Body of pancreas (tissue), 4 donors: ENCODE data around the gene TMEFF2.

Source experiments
- CTCF ChIP-seq, 7 experiments: fragments of 450-650 bp in 4 of 7; fragments of 200-600 bp in 3 of 7; sonication (generic) in 3 of 7; IDR thresholded peaks; one replicate each; pipeline ENCODE4 v1.5.1; 2016 to 2019; ENCODE audit warnings: antibody characterized with exemption in 7 of 7
- POLR2A ChIP-seq, 3 donors: fragments of 450-650 bp; IDR thresholded peaks; one replicate each; pipeline ENCODE4 v1.6.1; 2016; ENCODE audit warnings: antibody characterized with exemption in 3 of 3, mild to moderate bottlenecking in 2 of 3

GRCh38 chr2:191970867-191971266 lies 223.9 kb downstream of the TMEFF2 start:
- no peak for TF ChIP-seq POLR2A (IDR thresholded peaks at IDR 0.05)
- TF ChIP-seq CTCF (IDR thresholded peaks at IDR 0.05): no peak
